Activated CD8-positive, alpha-beta T cell treated with anti-CD3 and anti-CD28 coated beads for 36 hours (primary cell): ENCODE data around the gene WDTC1. TPM values are rescaled to one million over a fixed set of nuclear protein-coding genes. Genes with fewer than 3 reads are reported as not detected.
"Not testable (repeated sequence)": the region's sequence is repeated elsewhere in the genome, so short reads cannot be mapped to it uniquely, and the experiment has no call there.

Experiments
- ATAC-seq: fragments of 200-7000 bp; cut with Tn5 transposase; one replicate; pipeline ENCODE4 v1.10.0; 2021; ENCODE audit warnings: mild to moderate bottlenecking, moderate library complexity
- CTCF ChIA-PET: fragments of 350-600 bp; sonication (Branson Sonifier 250); formaldehyde crosslinking; loops from one replicate; lab custom pipeline; 2021; ENCODE audit warnings: antibody characterized with exemption; lab: Charles Lee
- POLR2A ChIA-PET: fragments of 350-600 bp; sonication (Branson Sonifier 250); formaldehyde crosslinking; loops from one replicate; lab custom pipeline; 2021; ENCODE audit warnings: antibody characterized with exemption; lab: Charles Lee
- DNase-seq: peaks from one replicate; pipeline ENCODE4 v3.0.0-alpha.2; 2020
- H3K27ac Mint-ChIP-seq: one replicate; pipeline ENCODE4 v1.8.0; 2021; ENCODE audit warnings: mild to moderate bottlenecking, mixed read lengths
- H3K27me3 Mint-ChIP-seq: one replicate; pipeline ENCODE4 v1.8.0; 2021; ENCODE audit warnings: mixed read lengths
- H3K36me3 Mint-ChIP-seq: one replicate; pipeline ENCODE4 v1.8.0; 2021; ENCODE audit warnings: low read depth, mixed read lengths
- H3K4me1 Mint-ChIP-seq: one replicate; pipeline ENCODE4 v1.8.0; 2021; ENCODE audit warnings: low read depth, mixed read lengths
- H3K4me3 Mint-ChIP-seq: one replicate; pipeline ENCODE4 v1.8.0; 2021; ENCODE audit warnings: mild to moderate bottlenecking, moderate library complexity, mixed read lengths
- H3K9me3 Mint-ChIP-seq: one replicate; pipeline ENCODE4 v1.8.0; 2021; ENCODE audit warnings: mixed read lengths
- intact Hi-C: fragments of 100-400 bp; cut with micrococcal nuclease; formaldehyde crosslinking; loops from one replicate; pipeline ENCODE4 v1.10.0; 2022
- total RNA-seq, 2 experiments: library from RNA; stranded (reverse); gene quantifications; one replicate each; pipeline ENCODE4 v1.2.3, GENCODE V29; 2021
- TF ChIP-seq, protein P1 (sequence below): fragments of 200-600 bp; IDR thresholded peaks from one replicate; pipeline ENCODE4 v1.8.0; 2022; ENCODE audit warnings: antibody characterized with exemption, mild to moderate bottlenecking

The WDTC1 gene
- total RNA-seq, 2 experiments from 2014 or later = 18.0 to 19.0 TPM

GRCh38 chr1:27203946-27204345, 30.5 kb upstream of the WDTC1 start:
- ATAC-seq = no peak
- no peaks in the 10 kb centered on the region for H3K9me3 Mint-ChIP-seq
- ChIA-PET CTCF (interaction anchor here (0.9 to 1.5 kb wide), 7 partner anchors 33 to 159 kb away, joined by 3 to 7 read pairs (median 3); no protein-coding TSS in a partner anchor), POLR2A (interaction anchor here (0.5 to 1.1 kb wide), 2 partner anchors 60 to 80 kb away, joined by 3 to 4 read pairs; no protein-coding TSS in a partner anchor)
- intact Hi-C loops = no loop called here
- H3K4me1 Mint-ChIP-seq = no peaks in the 10 kb centered on the region
- DNase-seq = no peak
- H3K27me3 Mint-ChIP-seq = no peaks in the 10 kb centered on the region
- H3K4me3 Mint-ChIP-seq = no peak overlapping the region
- TF ChIP-seq, protein P1, sequence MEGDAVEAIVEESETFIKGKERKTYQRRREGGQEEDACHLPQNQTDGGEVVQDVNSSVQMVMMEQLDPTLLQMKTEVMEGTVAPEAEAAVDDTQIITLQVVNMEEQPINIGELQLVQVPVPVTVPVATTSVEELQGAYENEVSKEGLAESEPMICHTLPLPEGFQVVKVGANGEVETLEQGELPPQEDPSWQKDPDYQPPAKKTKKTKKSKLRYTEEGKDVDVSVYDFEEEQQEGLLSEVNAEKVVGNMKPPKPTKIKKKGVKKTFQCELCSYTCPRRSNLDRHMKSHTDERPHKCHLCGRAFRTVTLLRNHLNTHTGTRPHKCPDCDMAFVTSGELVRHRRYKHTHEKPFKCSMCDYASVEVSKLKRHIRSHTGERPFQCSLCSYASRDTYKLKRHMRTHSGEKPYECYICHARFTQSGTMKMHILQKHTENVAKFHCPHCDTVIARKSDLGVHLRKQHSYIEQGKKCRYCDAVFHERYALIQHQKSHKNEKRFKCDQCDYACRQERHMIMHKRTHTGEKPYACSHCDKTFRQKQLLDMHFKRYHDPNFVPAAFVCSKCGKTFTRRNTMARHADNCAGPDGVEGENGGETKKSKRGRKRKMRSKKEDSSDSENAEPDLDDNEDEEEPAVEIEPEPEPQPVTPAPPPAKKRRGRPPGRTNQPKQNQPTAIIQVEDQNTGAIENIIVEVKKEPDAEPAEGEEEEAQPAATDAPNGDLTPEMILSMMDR = no peak
- no peak overlapping the region for H3K27ac Mint-ChIP-seq
- H3K36me3 Mint-ChIP-seq = no peaks in the 10 kb centered on the region

DNA sequence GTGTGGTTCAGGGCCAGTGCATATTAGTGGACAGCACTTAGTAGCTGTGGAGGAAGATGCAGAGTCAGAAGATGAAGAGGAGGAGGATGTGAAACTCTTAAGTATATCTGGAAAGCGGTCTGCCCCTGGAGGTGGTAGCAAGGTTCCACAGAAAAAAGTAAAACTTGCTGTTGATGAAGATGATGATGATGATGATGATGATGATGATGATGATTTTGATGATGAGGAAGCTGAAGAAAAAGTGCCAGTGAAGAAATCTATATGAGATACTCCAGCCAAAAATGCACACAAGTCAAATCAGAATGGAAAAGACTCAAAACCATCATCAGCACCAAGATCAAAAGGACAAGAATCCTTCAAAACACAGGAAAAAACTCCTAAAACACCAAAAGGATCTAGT, 27.2 kb upstream of the WDTC1 start:
- POLR2A ChIA-PET, H3K4me1 Mint-ChIP-seq, H3K9me3 Mint-ChIP-seq, H3K27ac Mint-ChIP-seq, DNase-seq, ATAC-seq, intact Hi-C loops, H3K4me3 Mint-ChIP-seq, CTCF ChIA-PET, H3K27me3 Mint-ChIP-seq, H3K36me3 Mint-ChIP-seq: not testable (repeated sequence)

- H3K36me3 Mint-ChIP-seq, POLR2A ChIA-PET, CTCF ChIA-PET, H3K4me1 Mint-ChIP-seq, H3K9me3 Mint-ChIP-seq, H3K27ac Mint-ChIP-seq, intact Hi-C loops, DNase-seq, ATAC-seq, H3K4me3 Mint-ChIP-seq, H3K27me3 Mint-ChIP-seq: not testable (repeated sequence)
Observed at GRCh38 chr1:27208143-27208850, 26.1 kb upstream of the WDTC1 start.

- ATAC-seq (no peak), DNase-seq (no peak)
- intact Hi-C loops = no loop called here
- no peak overlapping the region for H3K4me3 Mint-ChIP-seq
- ChIA-PET CTCF (interaction anchor here (1.8 kb wide), 1 partner anchor 20 kb away, joined by 11 read pairs; no protein-coding TSS in a partner anchor), POLR2A (no interaction called here)
- H3K27me3 Mint-ChIP-seq = no peaks in the 10 kb centered on the region
- H3K27ac Mint-ChIP-seq = no peak overlapping the region
- no peaks in the 10 kb centered on the region for H3K4me1 Mint-ChIP-seq
- H3K36me3 Mint-ChIP-seq = no peaks in the 10 kb centered on the region
- TF ChIP-seq, protein P1 = no peak
- no peaks in the 10 kb centered on the region for H3K9me3 Mint-ChIP-seq
Observed at GRCh38 chr1:27216466-27216865, 18.0 kb upstream of the WDTC1 start.

- Mint-ChIP-seq H3K4me3 (no peak overlapping the region), H3K27me3 (no peaks in the 10 kb centered on the region), H3K36me3 (no peaks in the 10 kb centered on the region), H3K9me3 (no peaks in the 10 kb centered on the region), H3K27ac (no peak overlapping the region), H3K4me1 (no peaks in the 10 kb centered on the region)
- no peak for ATAC-seq
- CTCF ChIA-PET = interaction anchor here (1.8 kb wide), 1 partner anchor 20 kb away, joined by 11 read pairs; no protein-coding TSS in a partner anchor
- POLR2A ChIA-PET = interaction anchor here (1.1 kb wide), 1 partner anchor 67 kb away, joined by 4 read pairs; no protein-coding TSS in a partner anchor
- no peak for DNase-seq
- TF ChIP-seq, protein P1 = no peak
- intact Hi-C loops = no loop called here
Observed at GRCh38 chr1:27217401-27217800, 17.0 kb upstream of the WDTC1 start.

GRCh38 chr1:27218736-27219135, 15.7 kb upstream of the WDTC1 start:
- TF ChIP-seq, protein P1 = no peak
- ATAC-seq (no peak), DNase-seq (no peak)
- intact Hi-C loops = no loop called here
- Mint-ChIP-seq H3K36me3 (no peaks in the 10 kb centered on the region), H3K9me3 (no peaks in the 10 kb centered on the region), H3K4me3 (no peak overlapping the region), H3K4me1 (no peaks in the 10 kb centered on the region), H3K27me3 (no peaks in the 10 kb centered on the region), H3K27ac (no peak overlapping the region)
- ChIA-PET POLR2A (no interaction called here), CTCF (no interaction called here)
